Measurements from ENCODE around the gene JMY. TPM values are rescaled to one million over a fixed set of nuclear protein-coding genes. Genes with fewer than 3 reads are reported as not detected.

Gene JMY
- total and polyA plus RNA-seq, 2 donors from 2014 or later = 3.8 to 17.5 TPM

GRCh38 chr5:79206541-79206940, 29.4 kb upstream of the JMY start:
- FAIRE-seq = no peak
- DNase-seq = no peak
- intact Hi-C loops (cut with DNase I) = no loop called here
- Histone ChIP-seq H3K9ac (ENCODE audit: low read length in 3 of 3) (no peak overlapping the region), H3K27me3 (ENCODE audit: control insufficient read depth, insufficient read depth, low read length) (no peaks in the 10 kb centered on the region), H3K4me3 (ENCODE audit: low read length in 3 of 3) (no peak overlapping the region), H3K27ac (ENCODE audit: low read depth in 2 of 2, low read length in 2 of 2) (no peak overlapping the region), H3K4me1 (ENCODE audit: control insufficient read depth in 2 of 3, insufficient read depth in 2 of 3, low read depth in 1 of 3, low read length in 3 of 3) (no peaks in the 10 kb centered on the region), H3K9me3 (ENCODE audit: control insufficient read depth in 2 of 3, insufficient read depth in 1 of 3, low read length in 3 of 3) (no peaks in the 10 kb centered on the region), H3K36me3 (ENCODE audit: control insufficient read depth in 2 of 3, insufficient read depth in 3 of 3, low read length in 3 of 3) (no peaks in the 10 kb centered on the region)
- no peak for TF ChIP-seq CTCF (IDR thresholded peaks at IDR 0.05; ENCODE audit: borderline replicate concordance, extremely low read depth, insufficient read depth)

GRCh38 chr5:79209505-79209904, 26.4 kb upstream of the JMY start:
- FAIRE-seq (no peak), DNase-seq (no peak)
- no peak overlapping the region for H3K9ac ChIP-seq (ENCODE audit: low read length in 3 of 3)
- no peaks in the 10 kb centered on the region for H3K4me1 ChIP-seq (ENCODE audit: control insufficient read depth in 2 of 3, insufficient read depth in 2 of 3, low read depth in 1 of 3, low read length in 3 of 3)
- H3K27me3 ChIP-seq (ENCODE audit: control insufficient read depth, insufficient read depth, low read length) = no peaks in the 10 kb centered on the region
- H3K4me3 ChIP-seq (ENCODE audit: low read length in 3 of 3) = no peak overlapping the region
- H3K9me3 ChIP-seq (ENCODE audit: control insufficient read depth in 2 of 3, insufficient read depth in 1 of 3, low read length in 3 of 3) = no peaks in the 10 kb centered on the region
- H3K27ac ChIP-seq (ENCODE audit: low read depth in 2 of 2, low read length in 2 of 2) = no peak overlapping the region
- H3K36me3 ChIP-seq (ENCODE audit: control insufficient read depth in 2 of 3, insufficient read depth in 3 of 3, low read length in 3 of 3) = no peaks in the 10 kb centered on the region
- no peak for TF ChIP-seq CTCF (IDR thresholded peaks at IDR 0.05; ENCODE audit: borderline replicate concordance, extremely low read depth, insufficient read depth)
- intact Hi-C loops (cut with DNase I) = no loop called here

- no peak for FAIRE-seq
- intact Hi-C loops (cut with DNase I) = no loop called here
Observed at GRCh38 chr5:79224286-79224984, 11.5 kb upstream of the JMY start.

More at GRCh38 chr5:79224286-79224984, 11.5 kb upstream of the JMY start:
- Histone ChIP-seq H3K4me1 (ENCODE audit: control insufficient read depth in 2 of 3, insufficient read depth in 2 of 3, low read depth in 1 of 3, low read length in 3 of 3) (no peaks in the 10 kb centered on the region), H3K9me3 (ENCODE audit: control insufficient read depth in 2 of 3, insufficient read depth in 1 of 3, low read length in 3 of 3) (no peaks in the 10 kb centered on the region), H3K4me3 (ENCODE audit: low read length in 3 of 3) (no peak overlapping the region), H3K27ac (ENCODE audit: low read depth in 2 of 2, low read length in 2 of 2) (no peak overlapping the region), H3K27me3 (ENCODE audit: control insufficient read depth, insufficient read depth, low read length) (no peaks in the 10 kb centered on the region), H3K36me3 (ENCODE audit: control insufficient read depth in 2 of 3, insufficient read depth in 3 of 3, low read length in 3 of 3) (no peaks in the 10 kb centered on the region), H3K9ac (ENCODE audit: low read length in 3 of 3) (no peak overlapping the region)
- TF ChIP-seq CTCF (IDR thresholded peaks at IDR 0.05; ENCODE audit: borderline replicate concordance, extremely low read depth, insufficient read depth) = no peak
- DNase-seq = no peak

Measured in kidney (tissue), 14 donors.